DOHH2 (cell line): Measurements from ENCODE around the gene HSD17B12.

Source experiments
- H3F3A ChIP-seq: fragments of 200-600 bp; sonication (generic), shearing (Covaris generic); 2 replicates; pipeline ENCODE4 v1.6.0; 2016; ENCODE audit warnings: antibody characterized with exemption, mild to moderate bottlenecking; ENCODE audit not compliant: control insufficient read depth, insufficient read depth
- H3K27ac ChIP-seq: fragments of 200-600 bp; sonication (generic); 2 replicates; pipeline ENCODE4 v1.5.1; 2014; ENCODE audit warnings: low read depth, mild to moderate bottlenecking, low read length, moderate library complexity
- H3K27me3 ChIP-seq: fragments of 200-600 bp; sonication (generic); 2 replicates; pipeline ENCODE4 v1.6.1; 2014; ENCODE audit warnings: mild to moderate bottlenecking, low read length, mixed read lengths; ENCODE audit not compliant: control insufficient read depth
- H3K36me3 ChIP-seq: fragments of 200-600 bp; sonication (generic); 2 replicates; pipeline ENCODE4 v1.6.1; 2014; ENCODE audit warnings: mild to moderate bottlenecking, low read length, moderate library complexity, mixed read lengths; ENCODE audit not compliant: control insufficient read depth
- H3K4me1 ChIP-seq: fragments of 200-600 bp; sonication (generic); 2 replicates; pipeline ENCODE4 v1.6.1; 2014; ENCODE audit warnings: mild to moderate bottlenecking, low read length, mixed read lengths; ENCODE audit not compliant: control insufficient read depth
- H3K4me2 ChIP-seq: fragments of 200-600 bp; sonication (generic); 2 replicates; pipeline ENCODE4 v1.6.0; 2014; ENCODE audit warnings: mild to moderate bottlenecking, low read length, moderate library complexity
- H3K4me3 ChIP-seq: fragments of 200-600 bp; sonication (generic); 2 replicates; pipeline ENCODE4 v1.5.1; 2014; ENCODE audit warnings: mild to moderate bottlenecking, low read length, mixed read lengths
- H3K79me2 ChIP-seq: fragments of 200-600 bp; sonication (generic); 2 replicates; pipeline ENCODE4 v1.6.1; 2014; ENCODE audit warnings: mild to moderate bottlenecking, low read length, mixed read lengths; ENCODE audit not compliant: control insufficient read depth
- H3K9me2 ChIP-seq: fragments of 200-600 bp; sonication (generic); replicated peaks from 2 replicates; pipeline ENCODE4 v1.6.1; 2014; ENCODE audit warnings: mild to moderate bottlenecking, low read length, mixed read lengths; ENCODE audit not compliant: control insufficient read depth
- H3K9me3 ChIP-seq: fragments of 200-600 bp; sonication (generic); 2 replicates; pipeline ENCODE4 v1.6.1; 2014; ENCODE audit warnings: antibody characterized with exemption, low read length, mixed read lengths; ENCODE audit not compliant: control insufficient read depth, insufficient read depth
- H4K20me1 ChIP-seq: fragments of 200-600 bp; sonication (generic); 2 replicates; pipeline ENCODE4 v1.6.0; 2014; ENCODE audit warnings: low read depth, mild to moderate bottlenecking, antibody characterized with exemption, low read length, moderate library complexity; ENCODE audit not compliant: control insufficient read depth, insufficient read depth
- CTCF ChIP-seq: fragments of 200-600 bp; sonication (generic); IDR thresholded peaks from one replicate; pipeline ENCODE4 v1.5.1; 2014; ENCODE audit warnings: antibody characterized with exemption, mild to moderate bottlenecking, low read depth, low read length; ENCODE audit not compliant: poor library complexity, severe bottlenecking
- EZH2phosphoT487 ChIP-seq: fragments of 200-600 bp; sonication (generic); IDR thresholded peaks from 2 replicates; pipeline ENCODE4 v1.6.1; 2017; ENCODE audit warnings: borderline replicate concordance, mild to moderate bottlenecking, antibody characterized with exemption, low read length, moderate library complexity, mixed read lengths

Gene HSD17B12

GRCh38 chr11:43819926-43820325, 139.4 kb downstream of the HSD17B12 start:
- Histone ChIP-seq H3F3A (peaks cover 3% of the 10 kb centered on the region; the same call in 1 of the 2 replicates), H3K79me2 (no peaks in the 10 kb centered on the region)

DNA sequence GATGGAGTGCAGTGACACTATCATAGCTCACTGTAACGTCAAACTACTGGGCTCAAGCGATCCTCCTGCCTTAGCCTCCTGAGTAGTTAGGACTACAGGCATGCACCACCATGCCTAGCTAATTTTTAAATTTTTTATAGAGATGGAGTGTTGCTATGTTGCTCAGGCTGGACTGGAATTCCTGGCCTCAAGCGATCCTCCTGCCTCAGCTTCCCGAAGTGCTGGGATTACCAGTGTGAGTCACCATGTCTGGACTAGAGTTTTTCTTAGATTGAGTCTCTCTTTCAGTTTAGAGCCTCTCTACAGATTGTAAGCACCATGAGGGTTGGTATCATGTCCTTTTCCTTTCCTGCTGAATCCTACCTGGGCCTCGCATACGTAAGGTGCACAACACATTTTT, 142.8 kb downstream of the HSD17B12 start:
- peaks cover 34% of the 10 kb centered on the region for H3K36me3 ChIP-seq
- H3F3A ChIP-seq: no peaks in the 10 kb centered on the region
- H3K27ac ChIP-seq: no peak overlapping the region
- no peak overlapping the region for H3K4me3 ChIP-seq
- no peak overlapping the region for H3K4me2 ChIP-seq
- H3K9me2 ChIP-seq: no peaks in the 10 kb centered on the region
- no peaks in the 10 kb centered on the region for H3K4me1 ChIP-seq
- no peaks in the 10 kb centered on the region for H3K27me3 ChIP-seq
- no peaks in the 10 kb centered on the region for H3K79me2 ChIP-seq
- no peak for TF ChIP-seq CTCF
- TF ChIP-seq EZH2phosphoT487: no peak
- H3K9me3 ChIP-seq: no peaks in the 10 kb centered on the region
- H4K20me1 ChIP-seq: no peaks in the 10 kb centered on the region

More at GRCh38 chr11:43819926-43820325, 139.4 kb downstream of the HSD17B12 start:
- Histone ChIP-seq H3K9me3 (no peaks in the 10 kb centered on the region), H3K9me2 (no peaks in the 10 kb centered on the region), H3K4me1 (no peaks in the 10 kb centered on the region), H3K4me3 (no peak overlapping the region), H3K36me3 (peaks cover 54% of the 10 kb centered on the region), H3K4me2 (no peak overlapping the region), H3K27ac (no peak overlapping the region), H4K20me1 (no peaks in the 10 kb centered on the region), H3K27me3 (no peaks in the 10 kb centered on the region)
- TF ChIP-seq CTCF: no peak

- Histone ChIP-seq H3K4me3 (no peak overlapping the region), H3K9me3 (no peaks in the 10 kb centered on the region), H3K27me3 (no peaks in the 10 kb centered on the region), H3K79me2 (no peaks in the 10 kb centered on the region), H3K4me2 (no peak overlapping the region), H3K9me2 (no peaks in the 10 kb centered on the region), H3K4me1 (no peaks in the 10 kb centered on the region), H3K36me3 (peaks cover 28% of the 10 kb centered on the region), H3K27ac (no peak overlapping the region), H4K20me1 (no peaks in the 10 kb centered on the region), H3F3A (no peaks in the 10 kb centered on the region)
- TF ChIP-seq CTCF: no peak
- TF ChIP-seq EZH2phosphoT487: no peak
These were observed 143.3 kb downstream of the HSD17B12 start for GRCh38 chr11:43823851-43824250.

DNA sequence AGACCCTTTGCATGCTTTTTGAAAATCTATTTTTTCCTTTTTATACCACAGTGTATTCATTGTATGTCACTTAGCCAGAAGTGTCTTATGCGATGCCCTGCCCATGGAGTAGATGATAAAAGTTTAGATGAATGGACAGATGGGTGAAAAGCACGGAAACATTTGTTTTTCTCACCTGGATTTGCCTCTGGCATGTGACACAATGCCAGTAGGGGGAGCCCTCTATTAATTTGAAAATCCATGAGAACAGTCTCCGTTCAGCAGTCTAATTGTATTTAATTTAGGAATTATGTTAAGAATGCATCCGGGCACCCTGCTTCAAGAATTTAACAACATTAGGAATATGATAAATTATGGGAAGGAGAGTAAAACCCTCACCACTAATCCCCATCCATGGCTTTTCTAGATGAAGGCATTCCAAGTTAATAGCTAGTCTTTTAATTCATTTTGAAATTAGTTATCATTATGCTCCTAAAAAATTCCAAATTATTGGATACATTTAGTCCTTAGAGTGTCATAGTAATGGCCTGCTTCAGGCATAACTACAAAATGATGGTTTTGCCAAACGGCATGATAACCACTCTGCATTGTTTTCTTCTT, 144.8 kb downstream of the HSD17B12 start:
- H3K27ac ChIP-seq: no peak overlapping the region
- H3K9me3 ChIP-seq: no peaks in the 10 kb centered on the region
- H3K79me2 ChIP-seq: no peaks in the 10 kb centered on the region
- no peaks in the 10 kb centered on the region for H4K20me1 ChIP-seq
- no peak overlapping the region for H3K4me3 ChIP-seq
- H3K4me2 ChIP-seq: no peak overlapping the region
- no peaks in the 10 kb centered on the region for H3K27me3 ChIP-seq
- no peaks in the 10 kb centered on the region for H3F3A ChIP-seq
- H3K4me1 ChIP-seq: no peaks in the 10 kb centered on the region
- TF ChIP-seq CTCF (peak; percentile 64), EZH2phosphoT487 (no peak)
- H3K9me2 ChIP-seq: no peaks in the 10 kb centered on the region
- peaks cover 23% of the 10 kb centered on the region for H3K36me3 ChIP-seq
